Type B pancreatic cell (in vitro differentiated cells): ENCODE results near the gene EMC7. TPM values are rescaled to one million over a fixed set of nuclear protein-coding genes. Genes with fewer than 3 reads are reported as not detected.

Source experiments
- DNase-seq: peaks from one replicate; pipeline ENCODE4 v3.0.0; 2021; ENCODE audit warnings: mixed read lengths; ENCODE audit not compliant: unreplicated experiment; ENCODE audit errors: extremely low spot score
- H3K27ac Mint-ChIP-seq: 2 replicates; pipeline ENCODE4 v1.8.0; 2021; ENCODE audit warnings: mild to moderate bottlenecking, mixed read lengths
- H3K27me3 Mint-ChIP-seq: 2 replicates; pipeline ENCODE4 v1.8.0; 2021; ENCODE audit warnings: mixed read lengths
- H3K36me3 Mint-ChIP-seq: 2 replicates; pipeline ENCODE4 v1.8.0; 2021; ENCODE audit warnings: mixed read lengths
- H3K4me1 Mint-ChIP-seq: one replicate; pipeline ENCODE4 v1.8.0; 2021; ENCODE audit warnings: mixed read lengths; ENCODE audit not compliant: unreplicated experiment
- H3K4me3 Mint-ChIP-seq: 2 replicates; pipeline ENCODE4 v1.8.0; 2021; ENCODE audit warnings: mild to moderate bottlenecking, mixed read lengths
- H3K9me3 Mint-ChIP-seq: 2 replicates; pipeline ENCODE4 v1.8.0; 2021; ENCODE audit warnings: mixed read lengths
- CTCF ChIP-seq: fragments of 200-600 bp; sonication (generic); conservative IDR thresholded peaks from 2 replicates; pipeline ENCODE4 v1.5.0; 2021; ENCODE audit warnings: antibody characterized with exemption, mild to moderate bottlenecking
- long read RNA-seq: library from polyadenylated mRNA; unstranded; transcript quantifications from one replicate; pipeline ENCODE4 v2.0.0, GENCODE V29; 2020
- total RNA-seq: library from RNA; stranded (reverse); gene quantifications from 2 replicates; pipeline ENCODE4 v1.2.1, GENCODE V29; 2021; ENCODE audit warnings: low replicate concordance

The EMC7 gene
- total RNA-seq, result 47.5 and 54.5 TPM in 2 replicates
- long read RNA-seq, transcript EMC7-201 (5 exons, 1,155 nt), result major isoform, 120 of 126 reads
- long read RNA-seq, partial matches to known transcripts, result 1 of 126 reads
- long read RNA-seq, other reads (novel, unspliced or antisense), result 4 of 126 reads

- Mint-ChIP-seq H3K27ac (peak within 1 kb of the TSS; percentile 98), H3K27me3 (no peaks in the 10 kb centered on the region), H3K36me3 (peaks cover 4% of the 10 kb centered on the region), H3K4me1 (peaks cover 16% of the 10 kb centered on the region), H3K4me3 (peak within 1 kb of the TSS; percentile 97), H3K9me3 (no peaks in the 10 kb centered on the region)
- no peak for TF ChIP-seq CTCF
- peak; percentile 99 for DNase-seq
Observed at GRCh38 chr15:34101366-34102174, at the start of gene EMC7, which contains the start of gene PGBD4. EMC7 (minus strand) TSS chr15:34101862; CDS start chr15:34101839, 23 bp downstream. PGBD4 (plus strand) TSS chr15:34102083; CDS start chr15:34102532, 449 bp downstream.

- no peak overlapping the region for H3K27ac Mint-ChIP-seq
- no peaks in the 10 kb centered on the region for H3K9me3 Mint-ChIP-seq
- H3K4me3 Mint-ChIP-seq, result no peak overlapping the region
- DNase-seq, result no peak
- H3K4me1 Mint-ChIP-seq, result no peaks in the 10 kb centered on the region
- H3K27me3 Mint-ChIP-seq, result no peaks in the 10 kb centered on the region
- H3K36me3 Mint-ChIP-seq, result peaks cover 27% of the 10 kb centered on the region
- no peak for TF ChIP-seq CTCF
Observed at GRCh38 chr15:34147371-34148140, 45.9 kb upstream of the EMC7 start.

- no peaks in the 10 kb centered on the region for H3K9me3 Mint-ChIP-seq
- no peak for DNase-seq
- H3K27me3 Mint-ChIP-seq, result no peaks in the 10 kb centered on the region
- H3K4me1 Mint-ChIP-seq, result no peaks in the 10 kb centered on the region
- no peak overlapping the region for H3K27ac Mint-ChIP-seq
- TF ChIP-seq CTCF, result no peak
- no peak overlapping the region for H3K4me3 Mint-ChIP-seq
- peaks cover 3% of the 10 kb centered on the region for H3K36me3 Mint-ChIP-seq
Observed at GRCh38 chr15:34133511-34133910, 31.8 kb upstream of the EMC7 start.

- no peak for TF ChIP-seq CTCF
- Mint-ChIP-seq H3K27me3 (no peaks in the 10 kb centered on the region), H3K27ac (no peak overlapping the region), H3K36me3 (no peaks in the 10 kb centered on the region), H3K9me3 (no peaks in the 10 kb centered on the region), H3K4me3 (no peak overlapping the region), H3K4me1 (no peaks in the 10 kb centered on the region)
- DNase-seq, result no peak
Observed at GRCh38 chr15:34132881-34133280, 31.2 kb upstream of the EMC7 start.

GRCh38 chr15:34128898-34129297 is 27.2 kb upstream of the EMC7 start:
- no peak for TF ChIP-seq CTCF
- Mint-ChIP-seq H3K4me3 (no peak overlapping the region), H3K27me3 (no peaks in the 10 kb centered on the region), H3K27ac (no peak overlapping the region), H3K4me1 (peaks cover 10% of the 10 kb centered on the region), H3K36me3 (no peaks in the 10 kb centered on the region), H3K9me3 (no peaks in the 10 kb centered on the region)
- DNase-seq, result no peak
